8988T (cell line): ENCODE results near the gene NGEF.
"Not testable (repeated sequence)": the region's sequence is repeated elsewhere in the genome, so short reads cannot be mapped to it uniquely, and the experiment has no call there.

Experiments
- DNase-seq: peaks from one replicate; pipeline ENCODE4 v3.0.0; 2011

The NGEF gene

DNA sequence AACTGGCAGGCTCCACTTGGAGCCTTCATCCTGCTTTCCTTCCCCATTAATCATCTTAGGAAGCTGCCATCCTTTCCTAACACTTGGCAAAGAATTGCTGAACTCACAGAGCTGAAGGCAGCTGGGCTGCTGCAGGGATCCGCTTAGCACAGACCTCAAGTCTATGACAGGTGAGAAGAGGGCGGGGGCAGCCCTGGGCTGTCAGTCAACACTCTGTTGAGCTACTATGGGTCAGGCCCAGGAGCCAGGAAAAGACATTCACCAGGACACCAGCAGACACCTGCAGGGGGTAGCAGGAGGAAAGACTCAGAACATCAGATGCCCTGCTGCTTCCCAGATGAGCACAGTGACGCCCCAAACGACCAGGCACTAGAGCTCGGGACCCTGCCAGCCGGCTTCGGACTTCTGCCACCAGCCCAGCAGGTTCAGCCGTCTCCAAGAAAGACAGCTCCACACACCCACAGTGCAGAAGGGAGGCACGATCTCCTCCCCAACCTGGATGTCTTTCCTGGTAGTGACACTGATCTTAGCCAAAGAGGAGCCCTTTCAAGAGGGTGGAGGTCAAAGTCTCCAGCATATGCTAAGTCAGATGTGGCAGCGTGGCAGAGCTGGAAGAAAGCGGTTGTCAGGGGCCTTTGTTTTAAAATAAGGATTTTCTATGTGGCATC, 87.8 kb downstream of the NGEF start:
- DNase-seq: no peak

DNA sequence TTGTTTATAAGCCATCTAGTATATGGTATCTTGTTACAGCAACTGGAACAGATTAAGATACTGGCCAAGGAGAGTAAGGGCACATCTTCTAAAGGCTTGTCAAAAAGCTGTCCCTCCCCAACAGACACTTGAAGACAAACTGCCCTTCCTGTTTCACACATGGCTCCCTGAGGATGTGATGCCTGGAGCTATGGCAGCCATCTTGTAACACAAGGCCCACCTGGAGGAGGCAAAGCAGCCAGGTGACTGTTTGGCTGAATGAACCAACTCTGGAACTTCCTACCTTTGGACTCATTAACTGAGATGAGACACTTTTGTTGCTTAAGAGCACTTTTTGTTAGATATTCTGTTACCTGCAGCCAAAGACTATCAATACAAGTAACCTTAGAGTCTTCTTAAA, 88.6 kb downstream of the NGEF start:
- no peak for DNase-seq

- no peak for DNase-seq
Observed at GRCh38 chr2:232920760-232921159, 92.3 kb downstream of the NGEF start.

GRCh38 chr2:232920055-232920454, 93.0 kb downstream of the NGEF start:
- no peak for DNase-seq

DNA sequence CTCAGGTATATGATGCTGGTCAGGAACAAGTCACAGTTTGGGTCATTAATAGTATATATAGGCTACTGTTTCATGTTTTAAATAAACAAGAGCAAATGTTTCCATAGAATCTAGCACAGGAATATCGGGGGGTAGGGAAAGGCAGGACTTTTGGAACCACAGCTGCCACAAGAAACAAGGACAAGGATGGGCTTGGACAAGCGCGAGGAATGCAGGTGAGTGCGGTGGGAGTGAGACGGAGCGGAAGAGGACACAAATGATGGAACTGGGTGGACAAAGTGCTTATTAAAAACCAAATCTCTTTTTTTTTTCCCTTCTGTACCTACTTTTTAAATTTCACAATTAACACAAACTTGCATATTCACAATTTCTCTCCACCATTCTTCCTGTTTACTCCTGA, 93.9 kb downstream of the NGEF start:
- DNase-seq: no peak

GRCh38 chr2:232913903-232914302, 99.2 kb downstream of the NGEF start:
- DNase-seq: no peak

DNA sequence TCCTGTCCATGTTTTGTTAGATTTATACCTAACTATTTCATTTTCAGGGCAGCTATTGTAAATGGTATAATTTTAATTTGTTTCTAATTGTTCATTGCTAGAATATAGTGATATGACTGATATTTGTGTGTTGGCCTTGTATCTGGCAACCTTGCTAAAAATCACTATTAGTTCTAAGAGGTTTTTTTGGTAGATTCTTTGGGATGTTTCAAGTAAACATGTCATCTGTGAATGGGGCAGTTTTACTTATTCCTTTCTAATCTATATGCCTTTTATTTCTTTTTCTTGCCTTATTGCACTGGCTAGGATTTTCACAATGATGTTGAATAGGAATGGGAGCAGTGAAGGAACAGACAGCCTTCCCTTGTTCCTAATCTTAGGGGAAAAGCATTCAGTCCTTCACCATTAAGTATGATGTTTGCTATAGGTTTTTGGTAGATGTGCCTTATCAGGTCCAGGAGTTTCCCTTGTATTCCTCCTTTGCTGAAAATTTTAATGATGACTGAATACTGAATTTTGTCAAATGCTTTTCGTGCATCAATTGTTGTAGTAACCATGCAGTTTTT, 101.3 kb downstream of the NGEF start:
- no peak for DNase-seq

- no peak for DNase-seq
Observed at GRCh38 chr2:232910376-232910775, 102.7 kb downstream of the NGEF start.

- no peak for DNase-seq
Observed at GRCh38 chr2:232908695-232909094, 104.4 kb downstream of the NGEF start.

- not testable (repeated sequence) for DNase-seq
Observed at GRCh38 chr2:232907718-232908085, 105.4 kb downstream of the NGEF start.

DNA sequence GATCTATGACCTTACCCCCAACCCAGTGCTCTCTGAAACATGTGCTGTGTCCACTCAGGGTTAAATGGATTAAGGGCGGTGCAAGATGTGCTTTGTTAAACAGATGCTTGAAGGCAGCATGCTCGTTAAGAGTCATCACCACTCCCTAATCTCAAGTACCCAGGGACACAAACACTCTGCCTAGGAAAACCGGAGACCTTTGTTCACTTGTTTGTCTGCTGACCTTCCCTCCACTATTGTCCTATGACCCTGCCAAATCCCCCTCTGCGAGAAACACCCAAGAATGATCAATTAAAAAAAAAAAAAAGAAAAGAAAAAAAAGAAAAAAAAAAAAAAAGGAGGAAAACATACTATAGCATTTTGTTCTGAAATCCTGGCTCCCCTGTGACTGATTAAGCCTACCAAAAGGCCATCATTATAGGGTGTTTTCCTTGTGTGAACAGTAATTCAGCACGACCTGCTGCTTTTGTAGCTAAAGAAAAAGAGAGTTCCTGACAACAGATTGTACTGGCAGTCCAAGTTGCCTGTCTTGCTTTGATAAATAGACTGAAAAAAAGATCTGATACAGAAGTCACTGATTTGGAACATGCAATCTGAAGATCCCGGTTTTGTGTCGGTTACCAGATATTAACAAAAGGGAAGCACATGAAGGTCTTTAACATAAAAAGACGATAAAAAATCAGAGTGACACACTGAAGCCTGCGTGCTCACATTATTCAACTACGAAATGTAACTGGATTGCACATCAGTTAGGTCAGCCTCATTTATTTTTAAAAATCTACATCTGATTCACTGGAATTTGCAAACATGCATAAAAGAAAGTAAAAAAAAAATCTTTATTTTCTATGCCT, 106.0 kb downstream of the NGEF start:
- DNase-seq: not testable (repeated sequence)

GRCh38 chr2:232903989-232904388, 109.1 kb downstream of the NGEF start:
- no peak for DNase-seq

DNA sequence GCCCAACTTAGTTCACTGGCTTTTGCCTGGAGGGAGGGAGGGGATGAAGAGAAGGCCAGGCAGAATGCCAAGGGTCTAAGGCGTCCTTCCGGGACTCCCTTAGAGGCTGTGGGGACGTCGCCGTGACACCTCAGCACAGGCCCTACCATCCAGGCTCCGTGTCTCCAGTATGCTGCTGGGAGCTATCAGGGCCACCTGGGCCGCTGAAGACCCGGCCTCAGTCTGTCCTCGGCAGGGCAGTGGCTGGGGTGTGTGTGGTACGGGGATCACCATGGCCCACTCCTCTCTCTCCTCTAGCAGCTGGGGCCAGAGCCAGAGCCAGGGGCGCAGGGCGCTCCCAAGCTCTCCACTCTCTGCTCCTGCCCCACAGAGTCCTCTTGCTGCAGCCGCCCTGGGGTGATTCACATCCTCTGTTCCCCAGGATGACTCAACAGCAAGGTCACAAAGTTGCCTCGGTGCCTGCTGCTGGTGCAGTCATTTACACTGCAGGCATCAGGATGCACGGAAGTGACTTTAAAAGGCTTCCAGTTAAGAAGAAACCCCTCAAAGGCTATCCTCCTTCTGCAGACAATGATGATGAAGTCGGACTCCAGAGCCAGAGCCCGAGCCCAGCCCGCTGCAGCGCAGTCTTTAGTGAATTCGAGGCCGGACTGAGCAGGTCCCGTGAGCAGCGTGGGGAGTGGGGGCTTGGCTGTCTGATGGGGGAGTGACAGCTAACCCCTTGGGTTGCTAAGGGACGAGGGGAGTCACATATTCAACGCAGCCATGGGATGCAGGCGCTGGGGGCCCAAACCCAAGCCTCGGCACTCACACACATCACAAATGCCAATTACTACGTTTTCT, 111.1 kb downstream of the NGEF start:
- DNase-seq: peak; percentile 97

GRCh38 chr2:232900811-232901735, 112.0 kb downstream of the NGEF start:
- no peak for DNase-seq

GRCh38 chr2:232898592-232899543, 114.2 kb downstream of the NGEF start:
- DNase-seq: no peak

DNA sequence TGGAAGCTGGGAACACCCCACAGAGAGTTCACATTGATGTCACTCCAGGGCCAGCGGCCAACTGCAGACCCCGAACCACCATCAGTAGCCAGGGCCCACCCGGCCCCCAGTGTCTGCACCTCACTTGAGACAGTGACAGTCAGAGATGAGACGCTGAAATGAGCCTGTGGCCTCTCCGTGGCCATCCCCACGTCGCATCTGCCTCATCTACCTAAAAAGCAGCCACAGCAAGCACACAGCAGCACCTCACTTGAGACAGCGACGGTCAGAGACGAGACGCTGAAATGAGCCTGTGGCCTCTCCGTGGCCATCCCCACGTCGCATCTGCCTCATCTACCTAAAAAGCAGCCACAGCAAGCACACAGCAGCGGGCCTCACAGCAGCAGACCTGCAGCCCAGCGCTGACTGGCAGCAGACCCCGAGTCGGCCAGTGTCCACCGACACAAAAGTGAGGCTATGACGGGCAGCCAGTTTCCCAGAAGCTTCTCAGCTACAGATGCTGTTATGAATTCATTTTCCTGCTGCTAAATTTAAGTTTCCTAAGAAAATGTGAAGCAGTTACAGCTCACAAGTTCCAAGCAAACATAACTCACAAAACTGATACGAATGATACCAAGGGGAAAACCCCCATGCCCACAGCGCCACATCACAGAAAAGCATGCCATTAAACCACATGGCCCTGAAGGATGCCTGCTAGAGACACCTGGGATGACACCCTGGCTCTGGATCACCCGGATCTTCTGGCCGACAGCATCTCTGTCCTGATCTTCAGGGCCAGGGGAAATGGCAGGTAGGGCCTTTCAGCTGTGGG, 115.3 kb downstream of the NGEF start:
- no peak for DNase-seq

GRCh38 chr2:232896720-232897597, 116.1 kb downstream of the NGEF start:
- DNase-seq: no peak

- no peak for DNase-seq
Observed at GRCh38 chr2:232896111-232896510, 116.9 kb downstream of the NGEF start.

DNA sequence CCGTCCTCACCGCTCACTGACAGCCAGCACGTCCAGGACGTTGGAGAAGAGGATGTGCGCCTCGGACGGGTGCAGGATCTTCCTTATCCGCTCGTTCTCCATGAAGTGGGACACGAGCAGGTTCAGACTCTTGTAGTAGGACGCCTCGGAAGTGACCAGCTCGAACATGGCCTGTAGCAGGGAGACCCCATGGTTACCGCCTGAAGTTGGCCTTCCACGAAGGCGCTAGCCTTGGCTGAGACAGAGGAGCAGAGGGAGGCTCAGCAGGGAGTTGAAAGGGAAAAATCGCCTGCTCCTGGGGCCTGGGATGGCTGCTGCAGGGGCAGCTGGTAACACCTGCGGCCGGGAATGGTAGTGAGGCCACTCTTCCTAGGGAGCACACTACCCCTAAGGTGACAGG, 118.3 kb downstream of the NGEF start:
- DNase-seq: no peak
